ENCODE results near the gene MAPRE3. TPM values are rescaled to one million over a fixed set of nuclear protein-coding genes. Genes with fewer than 3 reads are reported as not detected.

MAPRE3 gene
- total RNA-seq, 4 donors from 2014 or later: 8.5 to 18.6 (median 12.4) TPM

DNA sequence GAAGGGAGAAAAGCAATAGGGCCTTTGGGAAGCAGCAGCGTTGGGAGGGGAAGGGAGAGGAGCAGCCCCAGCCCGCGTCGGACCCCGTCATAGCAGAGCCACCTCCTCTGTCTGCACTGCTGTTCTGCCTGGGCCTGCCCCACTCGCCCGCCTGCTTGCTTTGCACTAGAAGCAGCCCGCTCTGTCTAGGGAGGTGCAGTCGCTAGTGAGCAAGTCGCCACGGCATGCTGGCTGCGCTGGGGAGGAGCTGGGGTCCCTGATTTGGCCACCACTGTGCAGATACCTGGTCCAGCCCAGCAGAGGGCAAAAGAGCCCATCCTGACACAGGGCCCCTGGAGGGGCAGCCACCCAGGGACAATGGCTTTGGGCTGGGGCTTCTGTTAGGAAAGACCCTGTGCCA is 54.4 kb downstream of the MAPRE3 start:
- H3K9me3 ChIP-seq: no peaks in the 10 kb centered on the region
- ATAC-seq: no peak
- TF ChIP-seq POLR2A (IDR thresholded peaks at IDR 0.05): no peak
- peaks cover 0 to 75% of the 10 kb centered on the region in 2 donors for H3K36me3 ChIP-seq
- no CpG with 5 or more reads among the region's 12 CpGs for WGBS, 2 donors (ENCODE audit: low coverage in 1 of 2)
- H3K27ac ChIP-seq: no peak overlapping the region
- no peak overlapping the region for H3K4me3 ChIP-seq
- peaks cover 0 to 23% (median 0%) of the 10 kb centered on the region in 3 donors for H3K4me1 ChIP-seq
- no peaks in the 10 kb centered on the region for H3K27me3 ChIP-seq

DNA sequence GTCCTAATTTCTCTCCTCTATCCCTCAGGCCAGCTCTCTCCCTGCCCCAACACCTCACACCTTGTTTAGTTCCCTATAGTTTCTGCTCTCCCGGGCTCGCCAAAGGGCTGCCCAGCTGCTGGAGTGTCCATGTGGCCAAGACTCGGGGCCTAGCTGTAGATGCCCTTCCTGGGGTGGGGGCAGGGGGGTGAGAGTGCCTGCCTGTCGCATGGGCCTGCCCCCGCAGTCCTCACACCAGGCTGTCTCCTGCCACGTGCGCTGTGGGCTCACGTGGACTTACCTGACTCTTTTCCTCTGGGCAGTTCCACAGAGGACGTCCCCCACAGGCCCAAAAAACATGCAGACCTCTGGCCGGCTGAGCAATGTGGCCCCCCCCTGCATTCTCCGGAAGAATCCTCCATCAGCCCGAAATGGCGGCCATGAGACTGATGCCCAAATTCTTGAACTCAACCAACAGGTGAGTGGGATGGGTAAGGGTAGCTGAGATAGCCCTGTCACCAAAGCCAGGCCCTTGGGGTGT is 54.9 kb downstream of the MAPRE3 start:
- Histone ChIP-seq H3K36me3 (peaks cover 0 to 75% of the 10 kb centered on the region in 2 donors), H3K27ac (no peak overlapping the region), H3K4me3 (no peak overlapping the region), H3K4me1 (peaks cover 0 to 21% (median 0%) of the 10 kb centered on the region in 3 donors), H3K9me3 (no peaks in the 10 kb centered on the region), H3K27me3 (no peaks in the 10 kb centered on the region)
- 84 to 87% methylated on average over 3 to 6 of the region's 13 CpGs for WGBS, 2 donors (ENCODE audit: low coverage in 1 of 2)
- TF ChIP-seq, protein P1, sequence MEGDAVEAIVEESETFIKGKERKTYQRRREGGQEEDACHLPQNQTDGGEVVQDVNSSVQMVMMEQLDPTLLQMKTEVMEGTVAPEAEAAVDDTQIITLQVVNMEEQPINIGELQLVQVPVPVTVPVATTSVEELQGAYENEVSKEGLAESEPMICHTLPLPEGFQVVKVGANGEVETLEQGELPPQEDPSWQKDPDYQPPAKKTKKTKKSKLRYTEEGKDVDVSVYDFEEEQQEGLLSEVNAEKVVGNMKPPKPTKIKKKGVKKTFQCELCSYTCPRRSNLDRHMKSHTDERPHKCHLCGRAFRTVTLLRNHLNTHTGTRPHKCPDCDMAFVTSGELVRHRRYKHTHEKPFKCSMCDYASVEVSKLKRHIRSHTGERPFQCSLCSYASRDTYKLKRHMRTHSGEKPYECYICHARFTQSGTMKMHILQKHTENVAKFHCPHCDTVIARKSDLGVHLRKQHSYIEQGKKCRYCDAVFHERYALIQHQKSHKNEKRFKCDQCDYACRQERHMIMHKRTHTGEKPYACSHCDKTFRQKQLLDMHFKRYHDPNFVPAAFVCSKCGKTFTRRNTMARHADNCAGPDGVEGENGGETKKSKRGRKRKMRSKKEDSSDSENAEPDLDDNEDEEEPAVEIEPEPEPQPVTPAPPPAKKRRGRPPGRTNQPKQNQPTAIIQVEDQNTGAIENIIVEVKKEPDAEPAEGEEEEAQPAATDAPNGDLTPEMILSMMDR (IDR thresholded peaks at IDR 0.05): no peak
- no peak for TF ChIP-seq EP300 (IDR thresholded peaks at IDR 0.05)
- ATAC-seq: no peak

DNA sequence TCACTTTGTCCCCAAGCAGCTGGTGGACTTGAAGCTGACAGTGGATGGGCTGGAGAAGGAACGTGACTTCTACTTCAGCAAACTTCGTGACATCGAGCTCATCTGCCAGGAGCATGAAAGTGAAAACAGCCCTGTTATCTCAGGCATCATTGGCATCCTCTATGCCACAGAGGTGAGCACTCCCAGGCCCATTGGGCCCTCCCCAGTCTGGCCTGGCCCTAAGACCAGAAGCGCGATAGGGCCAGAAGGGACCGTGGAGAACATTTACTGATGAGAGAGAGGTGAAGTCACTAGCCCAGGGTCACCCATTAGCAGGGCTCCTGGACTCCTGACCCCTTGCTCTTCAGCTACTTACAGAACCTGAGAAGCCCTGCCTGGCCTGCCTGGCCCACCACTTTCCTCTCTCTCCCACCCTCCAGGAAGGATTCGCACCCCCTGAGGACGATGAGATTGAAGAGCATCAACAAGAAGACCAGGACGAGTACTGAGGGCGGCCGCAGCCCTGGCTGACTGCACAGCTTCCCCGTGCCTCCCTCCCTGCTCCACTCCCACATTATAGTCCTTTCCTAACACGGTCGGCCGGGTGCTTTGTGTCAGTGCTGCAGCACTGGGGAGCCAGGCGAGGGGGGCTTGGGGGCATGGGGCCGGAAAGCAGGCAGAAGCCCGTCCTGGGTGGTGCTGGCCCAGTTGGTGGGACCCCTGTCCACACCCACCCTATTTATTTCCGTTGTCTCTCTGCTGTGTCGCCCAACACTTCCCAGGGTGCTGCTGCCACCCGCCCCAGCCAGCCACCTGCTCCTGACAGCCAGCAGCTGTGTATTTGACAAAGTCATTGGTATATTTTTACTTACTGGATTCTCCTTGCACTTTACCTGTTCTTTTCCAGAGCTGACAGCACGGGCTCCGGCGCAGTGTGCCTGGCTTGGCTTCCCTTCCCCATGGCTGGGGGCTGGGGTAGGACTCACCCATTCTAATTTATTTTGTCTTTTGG is 55.7 kb downstream of the MAPRE3 start:
- whole genome bisulfite sequencing, 2 donors (ENCODE audit: low coverage in 1 of 2): 79 to 87% methylated on average over 5 to 6 of the region's 24 CpGs
- TF ChIP-seq POLR2A (IDR thresholded peaks at IDR 0.05): no peak
- TF ChIP-seq EP300 (IDR thresholded peaks at IDR 0.05): no peak
- no peak for TF ChIP-seq POLR2AphosphoS5 (IDR thresholded peaks at IDR 0.05)
- TF ChIP-seq, protein P1 (IDR thresholded peaks at IDR 0.05): no peak

DNA sequence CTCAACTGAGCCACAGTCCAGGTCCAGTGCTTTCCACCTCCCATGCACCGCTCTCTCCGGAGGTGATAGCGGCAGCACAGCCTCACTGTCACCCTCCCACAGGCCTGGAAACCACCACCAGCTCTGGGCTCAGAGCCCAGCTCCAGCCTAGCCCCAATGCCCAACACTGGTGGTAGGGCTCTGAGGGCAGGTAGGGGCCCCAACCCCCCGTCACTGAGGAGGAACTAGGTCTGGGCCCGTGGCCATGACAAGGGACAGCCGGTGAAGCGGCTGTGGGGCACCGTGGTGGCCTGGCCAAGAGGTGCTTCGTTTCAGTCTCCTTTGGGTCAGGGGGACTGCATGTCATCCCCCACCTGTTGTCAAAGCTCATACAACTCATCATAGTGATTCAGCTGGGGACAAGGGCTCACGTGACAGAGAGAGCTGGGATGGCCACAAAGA is 56.8 kb downstream of the MAPRE3 start:
- H3K4me1 ChIP-seq: peaks cover 0 to 12% (median 0%) of the 10 kb centered on the region in 3 donors
- H3K27ac ChIP-seq: no peak overlapping the region
- H3K27me3 ChIP-seq: no peaks in the 10 kb centered on the region
- no CpG with 5 or more reads among the region's 10 CpGs for WGBS, 2 donors (ENCODE audit: low coverage in 1 of 2)
- no peak for TF ChIP-seq POLR2A (IDR thresholded peaks at IDR 0.05)
- H3K4me3 ChIP-seq: no peak overlapping the region
- H3K9me3 ChIP-seq: no peaks in the 10 kb centered on the region
- ATAC-seq: no peak
- peaks cover 0 to 71% of the 10 kb centered on the region in 2 donors for H3K36me3 ChIP-seq

More for the DNA sequence above, 55.7 kb downstream of the MAPRE3 start:
- Histone ChIP-seq H3K27me3 (no peaks in the 10 kb centered on the region), H3K27ac (no peak overlapping the region), H3K36me3 (peaks cover 0 to 75% of the 10 kb centered on the region in 2 donors), H3K4me3 (no peak overlapping the region), H3K4me1 (peaks cover 0 to 13% (median 0%) of the 10 kb centered on the region in 3 donors), H3K9me3 (no peaks in the 10 kb centered on the region)
- ATAC-seq: no peak

DNA sequence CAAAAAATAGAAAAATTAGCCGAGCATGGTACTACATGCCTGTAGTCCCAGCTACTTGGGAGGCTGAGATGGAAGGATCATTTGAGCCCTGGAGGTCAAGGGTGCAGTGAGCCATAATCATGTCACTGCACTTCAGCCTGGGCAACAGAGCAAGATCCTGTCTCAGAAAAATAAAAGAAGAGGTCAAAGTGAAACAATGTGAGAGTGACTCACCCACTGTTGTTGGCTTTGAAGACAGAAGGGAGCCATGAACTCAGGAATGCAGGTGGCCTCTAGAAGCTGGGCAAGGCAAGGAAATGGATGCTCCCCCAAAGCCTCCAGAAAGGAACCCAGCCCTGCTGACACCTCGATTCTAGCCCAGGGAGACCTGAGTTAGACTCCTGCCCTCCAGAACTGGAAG is 58.6 kb downstream of the MAPRE3 start:
- Histone ChIP-seq H3K4me1 (peaks cover 0 to 25% (median 6%) of the 10 kb centered on the region in 3 donors), H3K9me3 (no peaks in the 10 kb centered on the region), H3K36me3 (peaks cover 0 to 53% of the 10 kb centered on the region in 2 donors), H3K27ac (no peak overlapping the region), H3K27me3 (no peaks in the 10 kb centered on the region), H3K4me3 (no peak overlapping the region)
- ATAC-seq: no peak
- TF ChIP-seq POLR2AphosphoS5 (IDR thresholded peaks at IDR 0.05): no peak
- TF ChIP-seq POLR2A (IDR thresholded peaks at IDR 0.05): no peak
- TF ChIP-seq, protein P1 (IDR thresholded peaks at IDR 0.05): no peak
- TF ChIP-seq EP300 (IDR thresholded peaks at IDR 0.05): no peak
- WGBS, 2 donors (ENCODE audit: low coverage in 1 of 2): 83 to 100% methylated on average over 2 of the region's 2 CpGs
